Ovary (tissue), 9 donors: ENCODE measurements around the gene JPH4. TPM values are rescaled to one million over a fixed set of nuclear protein-coding genes. Genes with fewer than 3 reads are reported as not detected.

Source experiments
- DNase-seq, 5 donors: peaks; one replicate each; pipeline ENCODE4 v3.0.0-alpha.2; 2019 to 2020
- H3K27ac ChIP-seq, 2 donors: fragments of 200-600 bp; one replicate each; pipeline versions ENCODE4 v1.5.1 to v1.8.0; 2019 to 2022
- H3K27me3 ChIP-seq: fragments of 200-600 bp; one replicate; pipeline ENCODE4 v1.8.0; 2022
- H3K36me3 ChIP-seq: fragments of 200-600 bp; sonication (generic); one replicate; pipeline ENCODE4 v1.5.1; 2019
- H3K4me1 ChIP-seq: one replicate; pipeline ENCODE4 v1.8.1; 2013; ENCODE audit warnings: mild to moderate bottlenecking, moderate library complexity; ENCODE audit not compliant: insufficient read depth
- H3K4me3 ChIP-seq: fragments of 200-600 bp; sonication (generic); one replicate; pipeline ENCODE4 v1.5.1; 2017
- H3K9me3 ChIP-seq, 2 donors: fragments of 200-600 bp in 1 of 2; sonication (generic) in 1 of 2; one replicate each; pipeline versions ENCODE4 v1.5.1 to v1.8.1; 2013 to 2019; ENCODE audit warnings: mild to moderate bottlenecking in 1 of 2, moderate library complexity in 1 of 2
- CTCF ChIP-seq, 3 donors: fragments of 450-650 bp in 2 of 3; fragments of 200-600 bp in 1 of 3; IDR thresholded peaks; one replicate each; pipeline versions ENCODE4 v1.5.1 to v1.8.0; 2016 to 2022; ENCODE audit warnings: antibody characterized with exemption in 3 of 3, mild to moderate bottlenecking in 1 of 3
- EP300 ChIP-seq: sonication (generic); formaldehyde crosslinking; IDR thresholded peaks from one replicate; pipeline ENCODE4 v1.6.1; 2017; ENCODE audit warnings: antibody characterized with exemption
- POLR2A ChIP-seq: fragments of 450-650 bp; IDR thresholded peaks from one replicate; pipeline ENCODE4 v1.6.1; 2017; ENCODE audit warnings: antibody characterized with exemption, mild to moderate bottlenecking, moderate library complexity
- whole genome bisulfite sequencing, 3 donors: extraction: QIAGEN DNeasy Blood & Tissue Kit in 1 of 3; methylation state at CpG; one replicate each; pipeline versions ENCODE4 v1.1.5 to v1.1.7; 2013 to 2017; 5-methylcytosine and 5-hydroxymethylcytosine counted together
- intact Hi-C, 4 donors: fragments of 100-400 bp; cut with DNase I; formaldehyde crosslinking; loops; one replicate each; pipeline versions ENCODE4 v1.11.0 to v1.15.1; 2022 to 2023
- polyA plus RNA-seq, 2 donors: library from polyadenylated mRNA; stranded (reverse); fragments of 200-250 nt in 1 of 2; fragments of 350-450 nt in 1 of 2; fragmentation: Illumina TruSeq in 1 of 2; extraction: RNeasy Lipid Tissue Mini Kit (QIAGEN cat#74804) in 1 of 2; gene quantifications; one replicate each; pipeline ENCODE4 v1.2.3, GENCODE V29; 2013 to 2014
- total RNA-seq, 7 donors: library from RNA; depleted of rRNA in 2 of 7; stranded (reverse); fragments of >200 nt in 2 of 7; fragmentation: NEBNext Ultra II Directional in 3 of 7; extraction: Animal tissue kit (Norgen Biotek cat#: 25700) in 3 of 7; gene quantifications; one replicate each; pipeline versions ENCODE4 v1.1.0 to v1.2.4, GENCODE V29; 2016 to 2023
- donor health status: DM: no; HTN: no; CAD: no; lungs with moderate emphysema.
- donor health status: DM: no; HTN: no; CAD: no.
- donor health status: Bipolar disorder and iron deficiency.
- donor health status: DM: yes; HTN: yes; CAD: no.
- donor health status: DM: no; HTN: no; CAD: no.
- donor health status: DM: yes; HTN: yes; CAD: no.

The JPH4 gene
- total and polyA plus RNA-seq, 9 donors: 7.4 to 43.5 (median 11.5) TPM

- no peak for TF ChIP-seq POLR2A
- TF ChIP-seq EP300: no peak
- no peak for TF ChIP-seq CTCF (IDR thresholded peaks at IDR 0.05)
- DNase-seq: no peak
- H3K9me3 ChIP-seq: no peaks in the 10 kb centered on the region
- H3K4me3 ChIP-seq: no peak overlapping the region
- no peaks in the 10 kb centered on the region for H3K36me3 ChIP-seq
- no peaks in the 10 kb centered on the region for H3K4me1 ChIP-seq
- WGBS, 3 donors: 83 to 89% (median 84%) methylated on average over 6 to 8 of the region's 8 CpGs
- intact Hi-C loops: no loop called here
- H3K27me3 ChIP-seq: no peaks in the 10 kb centered on the region
- H3K27ac ChIP-seq: no peak overlapping the region
Observed at GRCh38 chr14:23580948-23581281, 2.3 kb upstream of the JPH4 start.

DNA sequence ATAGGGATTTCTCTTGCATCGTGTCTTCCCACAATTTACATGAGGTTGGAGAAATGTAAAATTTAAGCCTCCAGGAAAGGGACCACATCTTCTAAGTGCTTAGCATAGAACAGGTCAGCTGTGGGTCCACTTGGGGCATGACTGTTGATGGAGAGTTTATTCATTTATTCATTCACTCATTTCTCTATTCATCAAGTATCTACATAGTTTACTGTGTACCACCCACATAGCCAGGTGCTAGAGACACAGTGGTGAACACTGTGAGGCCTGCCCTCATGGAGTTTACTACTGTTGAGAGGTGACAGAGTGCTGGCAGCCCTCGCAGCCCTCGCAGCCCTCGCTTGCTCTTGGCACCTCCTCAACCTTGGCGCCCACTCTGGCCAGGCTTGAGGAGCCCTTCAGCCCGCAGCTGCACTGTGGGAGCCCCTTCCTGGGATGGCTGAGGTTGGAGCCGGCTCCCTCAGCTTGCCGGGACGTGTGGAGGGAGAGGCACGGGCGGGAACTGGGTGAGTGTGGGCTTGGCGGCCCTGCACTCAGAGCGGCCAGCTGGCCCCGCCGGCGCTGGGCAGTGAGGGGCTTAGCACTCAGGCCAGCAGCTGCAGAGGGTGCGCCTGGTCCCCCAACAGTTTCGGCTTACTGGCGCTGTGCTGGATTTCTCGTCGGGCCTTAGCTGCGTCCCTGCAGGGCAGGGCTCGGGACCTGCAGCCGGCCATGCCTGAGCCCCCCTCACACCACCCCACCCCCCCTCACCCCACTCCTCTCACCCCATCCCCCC is 1.7 kb upstream of the JPH4 start:
- intact Hi-C loops: no loop called here
- Histone ChIP-seq H3K4me3 (no peak overlapping the region), H3K27me3 (no peaks in the 10 kb centered on the region), H3K27ac (no peak overlapping the region), H3K4me1 (peaks cover 1% of the 10 kb centered on the region), H3K9me3 (no peaks in the 10 kb centered on the region), H3K36me3 (no peaks in the 10 kb centered on the region)
- WGBS, 3 donors: 84 to 88% (median 86%) methylated on average over 24 of the region's 24 CpGs
- DNase-seq: peak in 1 of 5 donors; percentile 30
- TF ChIP-seq CTCF (IDR thresholded peaks at IDR 0.05): no peak
- no peak for TF ChIP-seq EP300
- TF ChIP-seq POLR2A: no peak

DNA sequence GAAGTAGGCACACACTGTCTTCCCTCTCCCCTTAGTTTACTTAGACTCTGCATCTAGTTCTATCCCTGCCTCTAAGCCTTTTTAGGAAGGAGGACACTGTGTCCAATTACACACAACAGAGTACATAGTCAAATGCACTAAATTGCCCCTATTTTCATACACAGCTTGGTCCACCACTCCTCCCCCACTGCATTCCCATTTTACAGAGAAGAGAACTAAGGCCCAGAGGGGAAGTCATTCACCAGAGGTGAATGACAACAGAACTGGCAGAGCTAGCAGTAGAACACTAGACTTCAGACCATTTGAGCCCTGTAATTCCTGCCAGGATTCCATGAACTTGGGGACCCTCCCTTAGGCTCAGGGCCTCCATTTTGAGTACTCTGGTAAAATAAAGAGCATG is 1.1 kb upstream of the JPH4 start:
- Histone ChIP-seq H3K36me3 (no peaks in the 10 kb centered on the region), H3K4me3 (no peak overlapping the region), H3K4me1 (peaks cover 1% of the 10 kb centered on the region), H3K27ac (no peak overlapping the region), H3K27me3 (no peaks in the 10 kb centered on the region), H3K9me3 (no peaks in the 10 kb centered on the region)
- intact Hi-C loops: no loop called here
- TF ChIP-seq CTCF (IDR thresholded peaks at IDR 0.05): no peak
- no peak for TF ChIP-seq POLR2A
- no peak for TF ChIP-seq EP300
- DNase-seq: no peak

DNA sequence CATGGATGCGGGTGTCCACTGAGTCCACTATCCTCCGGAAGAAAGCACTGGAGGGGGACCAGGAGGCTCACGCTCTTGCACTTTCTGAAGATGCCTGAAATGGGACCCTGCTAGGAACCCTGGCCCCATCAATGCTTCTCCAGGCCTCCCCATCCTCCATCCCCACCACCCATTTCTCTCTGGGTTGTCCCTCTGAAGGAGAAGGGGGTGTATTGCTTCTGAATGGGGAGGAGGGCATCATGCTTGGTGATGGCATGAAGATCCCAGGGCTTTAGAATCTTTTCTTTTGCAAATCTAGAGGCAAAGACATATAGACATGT is 681 bp upstream of the JPH4 start:
- no peak overlapping the region for H3K27ac ChIP-seq
- H3K27me3 ChIP-seq: no peaks in the 10 kb centered on the region
- DNase-seq: peak in 1 of 5 donors; percentile 31
- TF ChIP-seq CTCF (IDR thresholded peaks at IDR 0.05): no peak
- no peak for TF ChIP-seq POLR2A
- TF ChIP-seq EP300: no peak
- H3K4me3 ChIP-seq: no peak overlapping the region
- intact Hi-C loops: no loop called here
- WGBS, 3 donors: 22 to 36% (median 34%) methylated on average over 3 of the region's 3 CpGs
- no peaks in the 10 kb centered on the region for H3K36me3 ChIP-seq
- H3K9me3 ChIP-seq: no peaks in the 10 kb centered on the region
- H3K4me1 ChIP-seq: peaks cover 1% of the 10 kb centered on the region
